A673 (cell line): ENCODE results near the gene PTGES3L. TPM values are rescaled to one million over a fixed set of nuclear protein-coding genes. Genes with fewer than 3 reads are reported as not detected.
A peak's percentile ranks its signal among the peaks of the same experiment; 100 is the strongest.

Source experiments
- BruUV-seq: library from RNA; stranded (reverse); fragments of 400-500 nt; replicated peaks from 2 replicates; lab custom pipeline; 2021; lab: Mats Ljungman, UMichigan
- CTCF ChIA-PET: fragments of 300-600 bp; sonication (Branson Sonifier 250); formaldehyde crosslinking; loops from one replicate; lab custom pipeline; 2022; ENCODE audit warnings: antibody characterized with exemption; lab: Charles Lee
- POLR2A ChIA-PET: fragments of 300-600 bp; sonication (Branson Sonifier 250); formaldehyde crosslinking; loops from one replicate; lab custom pipeline; 2022; ENCODE audit warnings: antibody characterized with exemption; ENCODE audit not compliant: low non-redundant PET; lab: Charles Lee
- DNase-seq: peaks from one replicate; pipeline ENCODE4 v3.0.0-alpha.2; 2015; ENCODE audit warnings: low spot score
- H3K27ac ChIP-seq: fragments of 200-600 bp; sonication (generic); 2 replicates; pipeline ENCODE4 v1.5.1; 2016; ENCODE audit warnings: mixed run types, low read depth, mild to moderate bottlenecking, mixed read lengths, antibody characterized with exemption, low read length; ENCODE audit not compliant: poor library complexity, severe bottlenecking
- H3K27me3 ChIP-seq: fragments of 200-600 bp; sonication (generic); replicated peaks from 2 replicates; pipeline ENCODE4 v1.6.1; 2017; ENCODE audit warnings: mixed run types, low read depth, mild to moderate bottlenecking, mixed read lengths, antibody characterized with exemption, low read length; ENCODE audit not compliant: insufficient read depth, poor library complexity
- H3K36me3 ChIP-seq: fragments of 200-600 bp; sonication (generic); 2 replicates; pipeline ENCODE4 v1.6.1; 2016; ENCODE audit warnings: mixed run types, mild to moderate bottlenecking, mixed read lengths, antibody characterized with exemption, low read length; ENCODE audit not compliant: insufficient read depth, poor library complexity, severe bottlenecking
- H3K4me1 ChIP-seq: fragments of 200-600 bp; sonication (generic); 2 replicates; pipeline ENCODE4 v1.6.1; 2017; ENCODE audit warnings: mixed run types, mild to moderate bottlenecking, mixed read lengths, antibody characterized with exemption, low read length; ENCODE audit not compliant: insufficient read depth, poor library complexity, severe bottlenecking
- H3K4me3 ChIP-seq: fragments of 200-600 bp; sonication (generic); 2 replicates; pipeline ENCODE4 v1.5.1; 2016; ENCODE audit warnings: low read depth, mixed run types, mild to moderate bottlenecking, mixed read lengths, low read length; ENCODE audit not compliant: poor library complexity, severe bottlenecking
- H3K9me3 ChIP-seq: fragments of 200-600 bp; sonication (generic); 2 replicates; pipeline ENCODE4 v1.6.1; 2016; ENCODE audit warnings: mixed run types, low read depth, mild to moderate bottlenecking, mixed read lengths, antibody characterized with exemption, low read length; ENCODE audit not compliant: poor library complexity, severe bottlenecking
- CTCF ChIP-seq: fragments of 300-800, 200-600 bp; sonication (generic); conservative IDR thresholded peaks from 2 replicates; pipeline ENCODE4 v1.5.1; 2017; ENCODE audit warnings: low read depth, mild to moderate bottlenecking, antibody characterized with exemption, low read length, moderate library complexity, mixed read lengths
- EZH2 ChIP-seq: fragments of 200-600 bp; sonication (generic); IDR thresholded peaks from 2 replicates; pipeline ENCODE4 v1.6.1; 2017; ENCODE audit warnings: borderline replicate concordance, low read depth, mild to moderate bottlenecking, mixed read lengths, antibody characterized with exemption, low read length; ENCODE audit not compliant: poor library complexity, severe bottlenecking
- intact Hi-C: fragments of 100-400 bp; cut with micrococcal nuclease; formaldehyde crosslinking; loops from one replicate; pipeline ENCODE4 v1.10.0; 2022; ENCODE audit not compliant: unreplicated experiment
- total RNA-seq: library from RNA; stranded (reverse); gene quantifications from 2 replicates; pipeline ENCODE4 v1.2.3, GENCODE V29; 2021

The PTGES3L gene
- total RNA-seq, 1 experiment from 2014 or later, result 0.64 TPM

- Histone ChIP-seq H3K27ac (no peak overlapping the region), H3K4me1 (no peaks in the 10 kb centered on the region), H3K9me3 (no peaks in the 10 kb centered on the region), H3K36me3 (no peaks in the 10 kb centered on the region), H3K27me3 (no peaks in the 10 kb centered on the region), H3K4me3 (no peak overlapping the region)
- CTCF ChIA-PET, result no interaction called here
- intact Hi-C loops, result no loop called here
- POLR2A ChIA-PET, result no interaction called here
- BruUV-seq, result no TSS peak
- DNase-seq, result no peak
- no peak for TF ChIP-seq EZH2
- TF ChIP-seq CTCF, result no peak
Measured at GRCh38 chr17:43015579-43015978, 35.7 kb upstream of the PTGES3L start.

- POLR2A ChIA-PET, result no interaction called here
- DNase-seq, result no peak
- Histone ChIP-seq H3K36me3 (no peaks in the 10 kb centered on the region), H3K27ac (no peak overlapping the region), H3K4me3 (no peak overlapping the region), H3K27me3 (no peaks in the 10 kb centered on the region), H3K4me1 (no peaks in the 10 kb centered on the region), H3K9me3 (no peaks in the 10 kb centered on the region)
- BruUV-seq, result TSS peak; percentile 64
- TF ChIP-seq CTCF (no peak), EZH2 (no peak)
- CTCF ChIA-PET, result no interaction called here
- intact Hi-C loops, result no loop called here
Measured at GRCh38 chr17:43014649-43015542, 35.0 kb upstream of the PTGES3L start.

GRCh38 chr17:43014020-43014648 lies 34.3 kb upstream of the PTGES3L start:
- ChIA-PET POLR2A (no interaction called here), CTCF (no interaction called here)

More at GRCh38 chr17:43014020-43014648, 34.3 kb upstream of the PTGES3L start:
- H3K27me3 ChIP-seq, result no peaks in the 10 kb centered on the region
- TF ChIP-seq EZH2 (no peak), CTCF (no peak)
- no peaks in the 10 kb centered on the region for H3K36me3 ChIP-seq
- intact Hi-C loops, result no loop called here
- H3K9me3 ChIP-seq, result no peaks in the 10 kb centered on the region
- no TSS peak for BruUV-seq
- no peak overlapping the region for H3K4me3 ChIP-seq
- no peaks in the 10 kb centered on the region for H3K4me1 ChIP-seq
- no peak for DNase-seq
- H3K27ac ChIP-seq, result no peak overlapping the region
